Stimulated activated CD4-positive, alpha-beta T cell treated with anti-CD3 and anti-CD28 coated beads, Interleukin-12 subunit alpha, Interleukin-12 subunit beta, amount 100 ng/mL, for 48 hours (primary cell): Measurements from ENCODE around the gene TEKT4.
"Not testable (repeated sequence)": the region's sequence is repeated elsewhere in the genome, so short reads cannot be mapped to it uniquely, and the experiment has no call there.

Source experiments
- DNase-seq, 3 donors: peaks; one replicate each; pipeline ENCODE4 v3.0.0-alpha.2; 2020; ENCODE audit warnings: low read depth in 2 of 3, low spot score in 1 of 3

Gene TEKT4

DNA sequence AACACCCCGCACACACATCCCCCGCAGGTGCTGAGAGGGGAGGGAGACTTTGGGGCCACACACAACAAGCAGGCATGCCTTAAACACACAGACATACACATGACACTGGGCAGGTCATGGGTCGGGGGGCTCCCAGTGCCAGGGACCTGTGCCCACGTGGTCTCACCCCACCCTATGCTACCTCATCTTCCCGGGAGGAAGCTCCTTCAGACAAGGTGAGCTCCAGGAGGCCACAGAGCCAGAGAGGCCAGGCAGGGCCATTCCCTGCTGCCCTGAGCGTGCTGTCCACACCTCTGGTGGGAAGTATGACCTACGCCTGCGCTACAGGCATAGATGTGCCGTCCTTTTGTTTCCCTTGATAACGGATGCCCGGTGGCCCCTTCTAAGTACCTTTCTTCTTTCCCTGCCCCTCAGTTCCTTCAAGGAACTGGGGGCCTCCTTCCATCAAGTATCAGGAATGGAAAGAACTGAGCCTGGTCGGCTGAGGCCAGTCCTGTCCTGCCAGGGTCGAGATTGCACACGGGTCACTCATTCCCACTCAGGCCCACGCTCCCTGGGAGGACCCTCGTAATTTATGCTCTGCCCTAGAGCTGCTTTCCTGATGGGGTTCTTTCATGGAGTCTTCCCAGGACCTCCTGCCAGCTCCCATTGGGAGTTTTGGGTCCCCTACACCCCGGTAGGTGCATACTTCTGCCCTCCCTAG is 4.7 kb downstream of the TEKT4 start:
- DNase-seq: no peak

DNA sequence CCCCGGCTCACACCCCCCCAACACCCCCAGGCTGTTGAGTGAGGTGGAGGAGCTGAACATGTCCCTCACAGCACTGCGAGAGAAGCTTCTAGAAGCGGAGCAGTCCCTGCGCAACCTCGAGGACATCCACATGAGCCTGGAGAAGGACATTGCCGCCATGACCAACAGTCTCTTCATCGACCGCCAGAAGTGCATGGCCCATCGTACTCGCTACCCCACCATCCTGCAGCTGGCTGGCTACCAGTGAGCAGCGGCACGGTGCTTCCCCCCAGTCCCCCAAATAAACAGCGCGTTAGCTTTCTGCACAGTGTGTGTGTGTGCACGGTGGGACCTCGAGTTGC is 5.3 kb downstream of the TEKT4 start:
- DNase-seq: no peak

DNA sequence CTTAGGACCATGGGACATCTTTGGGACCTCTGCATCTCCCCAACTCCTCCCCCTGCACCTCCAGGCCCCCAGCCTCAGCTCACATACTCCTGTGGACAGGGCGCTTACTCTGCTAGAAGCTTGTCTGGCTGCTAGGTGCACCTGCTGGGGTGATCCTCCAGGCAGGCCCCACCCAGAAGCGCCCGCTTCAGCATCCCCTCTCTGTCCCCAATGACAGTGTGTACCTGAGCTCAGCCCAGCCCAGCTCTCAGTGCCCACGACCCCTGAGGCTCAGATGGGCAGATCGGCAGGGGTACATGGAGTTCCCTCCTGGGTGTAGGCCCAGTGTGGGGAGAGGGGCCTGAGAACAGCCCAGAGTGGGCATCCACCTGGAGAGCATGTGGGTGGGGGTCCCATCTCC is 5.9 kb downstream of the TEKT4 start:
- no peak for DNase-seq

DNA sequence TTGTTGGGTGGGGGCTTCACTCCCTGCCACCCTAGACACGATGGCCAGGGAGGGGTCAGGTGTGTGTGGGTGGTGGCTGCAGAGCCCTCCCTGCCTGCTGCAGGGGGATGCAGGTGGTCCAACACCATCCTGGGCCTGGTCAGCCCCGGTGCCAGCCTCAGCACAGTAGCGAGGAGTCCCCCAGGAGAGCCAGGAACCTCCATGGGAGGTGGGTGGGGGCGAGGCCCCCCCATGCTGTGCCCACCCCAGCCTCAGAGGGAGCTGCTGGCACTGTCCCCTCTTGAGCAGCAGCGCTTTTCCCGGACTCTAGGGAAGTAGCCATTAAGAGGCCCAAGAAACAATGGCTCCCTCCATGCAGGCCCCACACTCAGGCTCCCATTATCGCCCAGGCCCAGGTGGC is 7.3 kb downstream of the TEKT4 start:
- DNase-seq: not testable (repeated sequence)

DNA sequence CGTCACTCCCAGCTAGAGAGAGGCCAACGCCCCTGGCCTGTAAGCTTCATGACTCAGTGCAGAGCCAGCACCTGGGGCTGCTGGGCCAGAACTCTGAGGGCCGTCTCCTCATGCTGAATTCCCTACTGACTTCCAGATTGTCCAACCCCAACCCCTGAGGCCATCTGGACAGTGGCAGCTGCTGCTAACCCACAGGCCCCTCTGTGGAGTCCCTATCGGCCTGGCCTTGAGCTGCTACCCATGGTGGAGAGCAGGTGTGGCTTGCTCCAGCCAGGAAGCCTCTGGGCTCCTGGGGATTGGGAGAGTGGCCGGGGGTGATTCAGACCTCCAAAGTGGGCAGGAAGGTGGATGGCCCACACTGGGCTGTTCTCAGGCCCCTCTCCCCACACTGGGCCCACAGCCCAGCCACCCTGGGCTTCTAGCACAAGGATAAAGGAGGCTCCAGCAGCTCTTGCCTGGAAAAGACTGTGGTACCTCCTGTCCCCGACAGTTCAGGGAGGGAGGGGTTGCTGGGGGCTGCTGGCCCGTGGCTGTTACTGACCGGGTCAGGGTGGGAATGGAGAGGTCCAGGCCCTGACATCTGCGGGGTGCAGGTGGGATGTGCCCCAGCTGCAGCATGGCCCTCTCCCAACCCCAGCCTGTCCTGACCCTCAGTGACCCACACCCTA is 8.2 kb downstream of the TEKT4 start:
- no peak for DNase-seq

DNA sequence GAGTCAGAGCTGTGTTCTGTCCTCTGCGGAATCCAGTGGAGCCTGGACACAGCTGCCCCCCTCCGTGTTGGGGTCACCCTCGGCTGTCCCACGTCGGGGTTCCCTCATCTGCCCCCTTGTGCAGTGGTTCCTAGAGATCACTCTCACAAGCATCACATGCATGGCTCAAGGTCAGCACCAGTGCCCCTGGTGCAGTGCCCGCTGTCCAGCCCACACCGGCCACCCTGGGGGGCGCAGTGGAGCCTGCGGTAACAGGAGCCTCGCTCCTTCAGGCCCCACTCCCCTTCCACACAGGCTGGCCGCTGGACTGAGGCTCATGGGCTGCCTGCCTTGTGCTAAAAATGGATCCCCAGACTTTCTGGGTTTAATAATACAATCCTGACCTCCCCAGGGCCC is 8.8 kb downstream of the TEKT4 start:
- DNase-seq: no peak

DNA sequence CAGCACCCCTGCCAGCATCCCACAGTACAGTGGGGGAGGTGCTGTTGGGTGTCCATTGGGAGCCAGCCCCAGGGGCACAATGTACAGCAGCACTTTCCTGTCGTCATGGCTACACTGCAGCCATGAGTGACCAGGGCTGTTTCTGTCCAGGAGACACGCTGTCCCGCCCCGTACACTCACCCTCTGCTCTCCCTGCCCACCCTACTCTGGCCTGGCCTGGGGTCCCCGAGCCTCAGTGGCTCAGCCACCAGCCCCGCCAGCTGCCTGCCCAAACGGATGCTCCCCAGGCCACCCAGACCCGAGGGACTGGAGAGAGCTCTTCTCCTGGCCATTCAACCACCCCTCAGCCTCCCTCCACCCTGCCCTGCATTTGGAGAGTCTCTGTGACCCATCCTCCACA is 9.3 kb downstream of the TEKT4 start:
- no peak for DNase-seq

DNA sequence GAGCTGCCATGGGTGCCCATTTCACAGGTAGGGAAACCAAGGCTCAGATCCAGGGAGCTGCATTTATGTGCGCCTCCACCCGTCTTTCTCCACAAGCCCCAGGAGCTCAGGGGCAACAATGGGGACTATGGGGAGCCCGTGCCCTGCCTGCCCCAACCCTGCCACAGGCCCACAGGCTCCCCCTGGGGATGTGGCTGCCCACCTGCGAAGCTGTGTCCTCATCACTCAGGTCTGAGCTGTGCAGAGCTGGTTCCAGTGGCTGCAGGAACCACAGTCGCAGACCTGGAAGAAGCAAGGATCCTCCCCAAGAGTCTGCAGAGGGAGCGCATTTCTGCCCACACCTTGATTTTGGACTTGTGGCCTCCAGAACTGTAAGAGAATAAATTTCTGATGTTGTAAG is 9.8 kb downstream of the TEKT4 start:
- no peak for DNase-seq

DNA sequence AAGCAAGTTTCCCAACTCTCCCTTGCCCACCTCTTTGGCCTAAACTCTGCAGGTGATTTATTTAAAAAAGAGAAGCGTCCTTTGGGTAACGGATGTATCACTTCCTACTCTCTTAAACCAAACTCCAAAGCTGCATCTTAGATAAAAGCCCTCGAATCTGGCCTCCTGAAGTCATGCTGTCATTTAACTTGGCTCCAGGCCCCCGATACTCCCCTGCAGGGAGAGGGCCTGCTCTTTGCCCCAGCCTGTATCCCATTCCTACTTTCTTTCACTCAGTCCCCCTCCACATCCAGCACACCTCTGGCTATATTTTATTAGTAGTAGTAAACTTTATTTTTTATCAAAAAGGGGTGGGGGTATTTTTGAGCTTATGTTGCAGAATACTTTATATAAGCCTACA is 19.0 kb downstream of the TEKT4 start:
- DNase-seq: no peak

DNA sequence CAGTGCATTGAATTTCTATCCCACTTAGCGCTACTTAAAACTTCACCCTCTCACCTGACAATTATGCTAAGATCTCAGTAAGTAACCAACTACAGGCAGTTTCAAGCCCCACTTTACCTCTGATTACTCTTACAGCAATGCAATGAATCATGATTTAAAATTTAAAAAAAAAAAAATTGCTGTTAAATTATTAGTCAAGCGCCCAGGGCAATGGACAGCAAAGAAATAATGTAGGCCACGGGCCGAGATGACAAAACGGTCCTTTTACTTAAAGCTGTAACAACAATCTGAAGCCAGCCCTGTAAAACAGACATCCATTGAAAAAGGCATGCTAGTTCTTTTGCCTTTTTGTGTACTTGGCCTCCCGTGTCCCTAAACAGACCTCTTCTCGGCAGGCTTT is 24.0 kb downstream of the TEKT4 start:
- not testable (repeated sequence) for DNase-seq

DNA sequence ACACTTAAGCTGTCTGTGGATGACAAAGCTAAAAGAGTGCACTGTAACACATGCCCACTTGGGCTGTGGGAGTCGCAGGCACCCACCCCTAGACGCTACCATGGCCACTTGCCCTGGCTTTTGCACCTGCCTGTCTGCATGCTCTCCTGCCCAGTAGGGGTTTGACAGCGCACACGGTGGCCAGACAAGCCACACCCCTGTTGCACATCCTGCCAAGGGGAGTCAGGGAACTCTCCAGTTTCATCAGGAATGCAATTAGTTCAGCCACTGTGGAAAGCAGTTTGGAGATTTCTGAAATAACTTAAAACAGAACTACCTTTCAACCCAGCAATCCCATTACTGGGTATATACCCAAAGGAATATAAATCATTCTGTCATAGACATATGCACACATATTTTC is 35.7 kb downstream of the TEKT4 start:
- not testable (repeated sequence) for DNase-seq

DNA sequence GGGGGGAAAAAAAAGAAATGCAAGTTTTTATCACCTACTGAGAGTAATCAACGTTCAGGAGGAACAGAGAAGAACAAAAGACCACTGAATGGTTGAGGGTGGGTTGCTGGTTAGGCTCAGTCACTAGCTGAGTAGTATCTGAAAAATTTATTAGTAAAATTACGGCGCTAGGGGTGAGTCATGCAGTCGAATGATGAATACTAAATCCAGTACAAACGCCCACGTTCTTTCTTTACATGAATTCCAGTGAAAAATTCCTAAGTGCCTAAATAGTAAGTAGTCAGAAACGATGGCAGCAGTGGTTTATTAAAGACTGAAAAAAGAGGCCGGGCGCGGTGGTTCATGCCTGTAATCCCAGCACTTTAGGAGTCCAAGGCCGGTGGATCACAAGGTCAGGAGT is 52.0 kb downstream of the TEKT4 start:
- no peak for DNase-seq

DNA sequence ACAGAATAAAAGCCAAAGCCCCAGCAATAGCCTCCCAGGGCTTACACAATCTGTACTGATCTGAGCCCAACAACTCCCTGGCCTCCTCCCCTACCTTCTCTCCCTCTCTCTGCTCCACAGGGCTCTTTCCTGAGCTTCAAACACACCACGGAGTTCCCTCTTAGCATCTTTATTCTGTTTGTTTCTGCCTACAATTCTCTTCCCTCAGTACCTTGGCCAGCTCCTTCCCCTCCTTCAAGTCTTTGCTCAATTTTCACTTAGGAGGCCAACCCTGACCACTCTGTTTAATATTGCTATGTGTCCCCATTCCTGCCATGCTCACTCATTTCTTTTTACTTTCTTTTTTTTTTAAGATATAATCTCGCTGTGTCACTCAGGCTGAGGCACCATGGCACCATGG is 53.8 kb downstream of the TEKT4 start:
- not testable (repeated sequence) for DNase-seq
